Fibroblast of lung (primary cell): ENCODE measurements around the gene ANKRD40CL. TPM values are rescaled to one million over a fixed set of nuclear protein-coding genes. Genes with fewer than 3 reads are reported as not detected.

Experiments used
- DNase-seq, 2 donors: peaks; one replicate each; pipeline versions ENCODE4 v3.0.0 to v3.0.0-alpha.2; 2010; ENCODE audit warnings: low read depth in 2 of 2
- H2AFZ ChIP-seq: 2 replicates; pipeline ENCODE4 v1.5.1; 2012; ENCODE audit warnings: low read length, control low read depth, inconsistent platforms
- H3K27ac ChIP-seq: 2 replicates; pipeline ENCODE4 v1.5.1; 2011; ENCODE audit warnings: low read length, control low read depth; ENCODE audit not compliant: insufficient read depth
- H3K27me3 ChIP-seq: 2 replicates; pipeline ENCODE4 v1.5.1; 2011; ENCODE audit warnings: mild to moderate bottlenecking, low read length; ENCODE audit not compliant: control insufficient read depth, insufficient read depth
- H3K36me3 ChIP-seq: 2 replicates; pipeline ENCODE4 v1.5.1; 2011; ENCODE audit warnings: low read length; ENCODE audit not compliant: control insufficient read depth, insufficient read depth
- H3K4me1 ChIP-seq: 2 replicates; pipeline ENCODE4 v1.5.1; 2011; ENCODE audit warnings: low read length; ENCODE audit not compliant: control insufficient read depth, insufficient read depth; ENCODE audit errors: extremely low read depth
- H3K4me2 ChIP-seq: 2 replicates; pipeline ENCODE4 v1.5.1; 2011; ENCODE audit warnings: low read length, control low read depth; ENCODE audit not compliant: insufficient read depth; ENCODE audit errors: extremely low read depth
- H3K4me3 ChIP-seq, 4 experiments: fragments of 200-600 bp in 1 of 4; sonication (generic) in 1 of 4; replicated peaks in 1 of 4; 2 replicates each; pipeline ENCODE4 v1.5.1; 2011 to 2016; ENCODE audit warnings: low read length in 4 of 4, low read depth in 3 of 4, mild to moderate bottlenecking in 3 of 4, control low read depth in 2 of 4, inconsistent platforms in 1 of 4, mixed read lengths in 1 of 4; ENCODE audit not compliant: insufficient read depth in 1 of 4; ENCODE audit errors: control extremely low read depth in 1 of 4
- H3K79me2 ChIP-seq: 2 replicates; pipeline ENCODE4 v1.5.1; 2012; ENCODE audit warnings: mild to moderate bottlenecking, low read length, inconsistent platforms; ENCODE audit not compliant: control insufficient read depth, insufficient read depth
- H3K9ac ChIP-seq: 2 replicates; pipeline ENCODE4 v1.5.1; 2011; ENCODE audit warnings: mild to moderate bottlenecking, low read length, control low read depth; ENCODE audit not compliant: insufficient read depth
- H3K9me3 ChIP-seq: 2 replicates; pipeline ENCODE4 v1.5.1; 2012; ENCODE audit warnings: low read depth, low read length; ENCODE audit not compliant: control insufficient read depth, insufficient read depth
- H4K20me1 ChIP-seq: 2 replicates; pipeline ENCODE4 v1.5.1; 2011; ENCODE audit warnings: low read length; ENCODE audit not compliant: control insufficient read depth, insufficient read depth; ENCODE audit errors: extremely low read depth
- EZH2 ChIP-seq: IDR thresholded peaks from 2 replicates; pipeline ENCODE4 v1.5.1; 2012; ENCODE audit warnings: low read length, control low read depth, mild to moderate bottlenecking; ENCODE audit errors: missing control alignments
- polyA plus RNA-seq, 2 donors: library from polyadenylated mRNA; depleted of rRNA in 1 of 2; stranded (reverse) in 1 of 2; unstranded in 1 of 2; fragments of >200 nt; gene quantifications; 2 replicates each; pipeline ENCODE4 v1.2.1, GENCODE V29; 2011 to 2012; ENCODE audit warnings: missing spikeins in 1 of 2
- total RNA-seq: library from RNA; depleted of rRNA; stranded (reverse); fragments of >200 nt; gene quantifications from 2 replicates; pipeline ENCODE4 v1.2.1, GENCODE V29; 2014
- TF ChIP-seq, protein P1 (sequence below), 2 donors: IDR thresholded peaks in 1 of 2; conservative IDR thresholded peaks in 1 of 2; 1 replicate in 1 of 2; 2 replicates in 1 of 2; pipeline ENCODE4 v1.5.1; 2011 to 2012; ENCODE audit warnings: low read length in 2 of 2, control low read depth in 1 of 2, inconsistent platforms in 1 of 2, low read depth in 1 of 2, mild to moderate bottlenecking in 1 of 2

The ANKRD40CL gene
- total and polyA plus RNA-seq, 2 donors (not counting 1 experiment from before 2014, with no cell fraction given): not detected

- no peak for DNase-seq
- Histone ChIP-seq H2AFZ (no peak overlapping the region), H3K27ac (no peak overlapping the region), H3K27me3 (peaks cover 7% of the 10 kb centered on the region), H4K20me1 (no peaks in the 10 kb centered on the region), H3K79me2 (no peaks in the 10 kb centered on the region), H3K9ac (no peak overlapping the region), H3K36me3 (no peaks in the 10 kb centered on the region), H3K4me1 (no peaks in the 10 kb centered on the region), H3K9me3 (no peaks in the 10 kb centered on the region), H3K4me3 (no peak overlapping the region), H3K4me2 (no peak overlapping the region)
- TF ChIP-seq, protein P1, sequence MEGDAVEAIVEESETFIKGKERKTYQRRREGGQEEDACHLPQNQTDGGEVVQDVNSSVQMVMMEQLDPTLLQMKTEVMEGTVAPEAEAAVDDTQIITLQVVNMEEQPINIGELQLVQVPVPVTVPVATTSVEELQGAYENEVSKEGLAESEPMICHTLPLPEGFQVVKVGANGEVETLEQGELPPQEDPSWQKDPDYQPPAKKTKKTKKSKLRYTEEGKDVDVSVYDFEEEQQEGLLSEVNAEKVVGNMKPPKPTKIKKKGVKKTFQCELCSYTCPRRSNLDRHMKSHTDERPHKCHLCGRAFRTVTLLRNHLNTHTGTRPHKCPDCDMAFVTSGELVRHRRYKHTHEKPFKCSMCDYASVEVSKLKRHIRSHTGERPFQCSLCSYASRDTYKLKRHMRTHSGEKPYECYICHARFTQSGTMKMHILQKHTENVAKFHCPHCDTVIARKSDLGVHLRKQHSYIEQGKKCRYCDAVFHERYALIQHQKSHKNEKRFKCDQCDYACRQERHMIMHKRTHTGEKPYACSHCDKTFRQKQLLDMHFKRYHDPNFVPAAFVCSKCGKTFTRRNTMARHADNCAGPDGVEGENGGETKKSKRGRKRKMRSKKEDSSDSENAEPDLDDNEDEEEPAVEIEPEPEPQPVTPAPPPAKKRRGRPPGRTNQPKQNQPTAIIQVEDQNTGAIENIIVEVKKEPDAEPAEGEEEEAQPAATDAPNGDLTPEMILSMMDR (conservative IDR thresholded peaks at IDR 0.05 in 1 of 2, IDR thresholded peaks at IDR 0.05 in 1 of 2; ENCODE audit: low read depth in 1 of 2, low read length in 2 of 2): no peak
- TF ChIP-seq EZH2: no peak
Observed at GRCh38 chr17:50813583-50813982, 46.3 kb upstream of the ANKRD40CL start.

DNA sequence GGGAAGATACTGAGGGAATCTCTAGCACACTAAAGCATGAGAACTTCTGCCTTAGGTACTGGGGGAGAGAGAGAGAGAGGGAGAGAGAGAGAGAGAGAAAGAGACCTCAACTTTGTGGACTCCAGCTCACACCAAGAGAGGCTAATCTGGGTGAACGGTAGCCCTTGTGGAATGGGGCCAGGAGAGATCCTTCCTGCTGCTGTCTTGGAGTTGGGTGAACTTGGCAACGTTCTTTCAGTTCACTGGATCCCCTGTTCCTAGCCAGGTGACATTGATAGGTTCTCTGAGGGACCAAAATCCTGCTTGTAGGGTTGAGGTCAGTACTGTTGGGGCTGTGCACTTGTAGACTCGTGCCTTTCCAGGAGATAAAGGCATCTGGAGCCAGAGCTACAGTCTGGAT is 41.6 kb upstream of the ANKRD40CL start:
- H3K9ac ChIP-seq: no peak overlapping the region
- no peaks in the 10 kb centered on the region for H3K36me3 ChIP-seq
- H3K4me1 ChIP-seq: no peaks in the 10 kb centered on the region
- no peak overlapping the region for H3K4me2 ChIP-seq
- TF ChIP-seq EZH2: no peak
- TF ChIP-seq, protein P1 (conservative IDR thresholded peaks at IDR 0.05 in 1 of 2, IDR thresholded peaks at IDR 0.05 in 1 of 2; ENCODE audit: low read depth in 1 of 2, low read length in 2 of 2): no peak
- no peak for DNase-seq
- no peaks in the 10 kb centered on the region for H4K20me1 ChIP-seq
- no peaks in the 10 kb centered on the region for H3K79me2 ChIP-seq
- H2AFZ ChIP-seq: no peak overlapping the region
- H3K27ac ChIP-seq: no peak overlapping the region
- no peaks in the 10 kb centered on the region for H3K27me3 ChIP-seq
- no peak overlapping the region for H3K4me3 ChIP-seq
- no peaks in the 10 kb centered on the region for H3K9me3 ChIP-seq

DNA sequence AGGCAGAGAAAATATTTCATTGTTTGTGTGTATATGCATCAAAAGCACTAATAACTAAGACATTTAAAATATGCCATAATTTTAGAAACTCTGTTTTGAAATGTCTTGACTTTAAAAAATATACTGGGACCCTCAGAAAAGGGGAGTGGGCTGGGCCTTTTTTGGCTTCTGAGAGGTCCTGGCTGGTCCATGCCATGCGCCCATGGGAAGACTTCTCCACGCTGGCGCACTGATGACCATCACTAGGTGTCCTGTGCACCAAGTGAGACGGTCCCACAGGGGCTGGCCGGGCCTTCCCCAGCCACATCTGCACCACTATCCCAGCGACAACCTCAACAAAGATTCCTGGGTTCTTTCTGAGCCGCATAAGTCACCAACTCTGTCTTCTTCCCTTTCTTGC is 41.1 kb upstream of the ANKRD40CL start:
- H3K27ac ChIP-seq: no peak overlapping the region
- H3K36me3 ChIP-seq: no peaks in the 10 kb centered on the region
- TF ChIP-seq, protein P1 (conservative IDR thresholded peaks at IDR 0.05 in 1 of 2, IDR thresholded peaks at IDR 0.05 in 1 of 2; ENCODE audit: low read depth in 1 of 2, low read length in 2 of 2): no peak
- TF ChIP-seq EZH2: no peak
- DNase-seq: no peak
- no peaks in the 10 kb centered on the region for H3K9me3 ChIP-seq
- H4K20me1 ChIP-seq: no peaks in the 10 kb centered on the region
- H3K79me2 ChIP-seq: no peaks in the 10 kb centered on the region
- H3K4me3 ChIP-seq: no peak overlapping the region
- no peak overlapping the region for H2AFZ ChIP-seq
- H3K27me3 ChIP-seq: no peaks in the 10 kb centered on the region
- no peaks in the 10 kb centered on the region for H3K4me1 ChIP-seq
- no peak overlapping the region for H3K4me2 ChIP-seq
- no peak overlapping the region for H3K9ac ChIP-seq
